Mammary epithelial cell (primary cell): ENCODE results near the gene MICU2.

ENCODE experiments used
- CTCF ChIP-seq, 2 donors: IDR thresholded peaks in 1 of 2; conservative IDR thresholded peaks in 1 of 2; 2 replicates each; pipeline ENCODE4 v1.5.1; 2011 to 2012; ENCODE audit warnings: inconsistent platforms in 2 of 2, low read length in 2 of 2, mild to moderate bottlenecking in 2 of 2, control low read depth in 1 of 2, low read depth in 1 of 2; ENCODE audit not compliant: insufficient read depth in 1 of 2; ENCODE audit errors: extremely low read depth in 1 of 2
- EZH2 ChIP-seq: IDR thresholded peaks from 2 replicates; pipeline ENCODE4 v1.6.1; 2012; ENCODE audit warnings: low read length, inconsistent platforms, borderline replicate concordance

- TF ChIP-seq CTCF (conservative IDR thresholded peaks at IDR 0.05 in 1 of 2, IDR thresholded peaks at IDR 0.05 in 1 of 2; ENCODE audit: extremely low read depth in 1 of 2, insufficient read depth in 1 of 2, low read depth in 1 of 2, low read length in 2 of 2) = no peak
- no peak for TF ChIP-seq EZH2
Measured at GRCh38 chr13:21603531-21604448, at the start of gene MICU2.
